Neuronal stem cell (in vitro differentiated cells): ENCODE data around the gene ADRA2B.
"Not testable (repeated sequence)": the region's sequence is repeated elsewhere in the genome, so short reads cannot be mapped to it uniquely, and the experiment has no call there.

Experiments
- DNase-seq: peaks from one replicate; pipeline ENCODE4 v3.0.0-alpha.2; 2013; ENCODE audit warnings: low spot score
- H2AFZ ChIP-seq: one replicate; pipeline ENCODE4 v1.6.1; 2013; ENCODE audit warnings: mild to moderate bottlenecking, low read length, inconsistent platforms
- H2AK5ac ChIP-seq: 2 replicates; pipeline ENCODE4 v1.6.1; 2013; ENCODE audit warnings: low read depth, mild to moderate bottlenecking, inconsistent platforms, low read length, moderate library complexity, mixed read lengths
- H2BK120ac ChIP-seq: 2 replicates; pipeline ENCODE4 v1.6.1; 2013; ENCODE audit warnings: low read depth, mild to moderate bottlenecking, inconsistent platforms, low read length, moderate library complexity, mixed read lengths
- H2BK12ac ChIP-seq: one replicate; pipeline ENCODE4 v1.6.1; 2013; ENCODE audit warnings: low read length, inconsistent platforms
- H2BK15ac ChIP-seq: 2 replicates; pipeline ENCODE4 v1.6.1; 2013; ENCODE audit warnings: mild to moderate bottlenecking, low read length, inconsistent platforms, mixed read lengths
- H2BK5ac ChIP-seq: one replicate; pipeline ENCODE4 v1.6.1; 2013; ENCODE audit warnings: inconsistent platforms, mild to moderate bottlenecking, low read length, moderate library complexity
- H3K14ac ChIP-seq: one replicate; pipeline ENCODE4 v1.6.1; 2013; ENCODE audit warnings: low read length, inconsistent platforms
- H3K18ac ChIP-seq: 2 replicates; pipeline ENCODE4 v1.6.1; 2013; ENCODE audit warnings: low read length, inconsistent platforms
- H3K23ac ChIP-seq: 2 replicates; pipeline ENCODE4 v1.6.1; 2013; ENCODE audit warnings: low read depth, mild to moderate bottlenecking, mixed read lengths, low read length, inconsistent platforms; ENCODE audit not compliant: poor library complexity
- H3K27ac ChIP-seq: replicated peaks from 3 replicates; pipeline ENCODE4 v1.5.1; 2013; ENCODE audit warnings: low read length, inconsistent platforms
- H3K27me3 ChIP-seq, 3 experiments: 2 replicates each; pipeline ENCODE4 v1.6.1; 2013; ENCODE audit warnings: low read length in 3 of 3, mild to moderate bottlenecking in 2 of 3, inconsistent platforms in 1 of 3, low read depth in 1 of 3, mixed read lengths in 1 of 3, moderate library complexity in 1 of 3; ENCODE audit not compliant: control insufficient read depth in 3 of 3, insufficient read depth in 3 of 3
- H3K36me3 ChIP-seq, 2 donors: replicated peaks in 1 of 2; 2 replicates each; pipeline ENCODE4 v1.6.1; 2013; ENCODE audit warnings: low read length in 2 of 2; ENCODE audit not compliant: control insufficient read depth in 2 of 2, insufficient read depth in 2 of 2
- H3K4ac ChIP-seq: 2 replicates; pipeline ENCODE4 v1.6.1; 2013; ENCODE audit warnings: inconsistent platforms, mild to moderate bottlenecking, low read length, moderate library complexity
- H3K4me1 ChIP-seq, 2 donors: 1 replicate in 1 of 2; 2 replicates in 1 of 2; pipeline ENCODE4 v1.6.1; 2013; ENCODE audit warnings: low read length in 2 of 2, low read depth in 1 of 2; ENCODE audit not compliant: control insufficient read depth in 2 of 2, insufficient read depth in 1 of 2
- H3K4me2 ChIP-seq: one replicate; pipeline ENCODE4 v1.6.1; 2013; ENCODE audit warnings: mild to moderate bottlenecking, low read length, inconsistent platforms; ENCODE audit not compliant: insufficient read depth, poor library complexity, severe bottlenecking
- H3K4me3 ChIP-seq, 2 donors: 2 replicates each; pipeline ENCODE4 v1.5.1; 2013; ENCODE audit warnings: low read length in 2 of 2, mild to moderate bottlenecking in 2 of 2, inconsistent platforms in 1 of 2, moderate library complexity in 1 of 2
- H3K79me1 ChIP-seq: one replicate; pipeline ENCODE4 v1.6.1; 2013; ENCODE audit warnings: low read depth, mild to moderate bottlenecking, inconsistent platforms, low read length, moderate library complexity
- H3K9ac ChIP-seq: one replicate; pipeline ENCODE4 v1.6.1; 2013; ENCODE audit warnings: mild to moderate bottlenecking, low read depth, low read length, inconsistent platforms; ENCODE audit not compliant: poor library complexity
- H3K9me3 ChIP-seq, 2 donors: replicated peaks in 1 of 2; 2 replicates each; pipeline versions ENCODE3 to v1.6.1; 2013; ENCODE audit warnings: low read length in 2 of 2, mild to moderate bottlenecking in 2 of 2, inconsistent platforms in 1 of 2, low read depth in 1 of 2, mixed read lengths in 1 of 2, moderate library complexity in 1 of 2; ENCODE audit not compliant: control insufficient read depth in 2 of 2, insufficient read depth in 1 of 2
- H4K8ac ChIP-seq: one replicate; pipeline ENCODE4 v1.6.1; 2013; ENCODE audit warnings: low read depth, mild to moderate bottlenecking, inconsistent platforms, low read length, moderate library complexity
- H4K91ac ChIP-seq: one replicate; pipeline ENCODE4 v1.6.1; 2013; ENCODE audit warnings: low read length, low read depth, mild to moderate bottlenecking, inconsistent platforms; ENCODE audit not compliant: poor library complexity
- WGBS, 2 donors: extraction: QIAGEN DNeasy Blood & Tissue Kit; methylation state at CpG; one replicate each; pipeline ENCODE4 v1.1.7; 2013; ENCODE audit warnings: missing lambda C conversion rate in 2 of 2, mixed read lengths in 1 of 2; ENCODE audit not compliant: insufficient read length in 2 of 2, insufficient replicate concordance in 1 of 2; ENCODE audit errors: extremely low coverage in 2 of 2; 5-methylcytosine and 5-hydroxymethylcytosine counted together

The ADRA2B gene

DNA sequence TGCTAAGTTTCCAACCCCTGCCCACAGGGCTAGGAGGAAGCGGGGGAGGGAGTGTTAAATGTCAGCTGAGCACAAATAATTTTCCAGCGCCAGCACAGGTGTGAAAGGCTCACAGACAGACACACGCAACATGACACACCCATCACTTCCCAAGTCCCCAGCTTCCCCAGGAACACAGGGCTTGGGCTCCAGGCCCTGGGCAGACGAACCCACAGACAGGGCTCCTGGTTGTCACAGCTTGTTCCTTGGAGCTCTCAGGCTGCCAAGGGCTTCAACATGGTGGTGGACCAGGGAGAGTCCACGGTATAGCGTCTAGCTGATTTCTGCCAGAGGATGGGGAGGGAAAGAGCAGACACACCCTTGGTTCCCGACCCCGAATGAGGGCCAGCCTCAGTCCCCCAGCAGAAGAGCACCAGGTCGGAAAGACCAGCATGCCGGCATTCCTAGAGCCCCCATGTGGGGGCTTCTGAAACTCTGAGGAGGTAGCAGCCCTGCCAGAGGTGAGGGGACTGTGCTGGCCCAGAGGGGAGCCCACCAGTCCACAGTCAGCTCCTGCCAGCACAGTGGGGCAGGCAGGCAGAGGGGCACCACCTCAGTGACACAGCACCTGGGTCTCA is 27.0 kb upstream of the ADRA2B start:
- no peak overlapping the region for H2AFZ ChIP-seq
- no peak overlapping the region for H2BK5ac ChIP-seq
- H3K4me1 ChIP-seq: peaks cover 14% of the 10 kb centered on the region in 2 donors
- no peak overlapping the region for H3K23ac ChIP-seq
- peaks cover 6 to 71% (median 29%) of the 10 kb centered on the region in 3 experiments for H3K27me3 ChIP-seq
- H3K79me1 ChIP-seq: peaks cover 4% of the 10 kb centered on the region
- no peak overlapping the region for H3K27ac ChIP-seq
- no peak overlapping the region for H3K4me3 ChIP-seq
- no peak overlapping the region for H3K4ac ChIP-seq
- H3K9ac ChIP-seq: no peak overlapping the region
- no peak overlapping the region for H2BK15ac ChIP-seq
- peak overlapping the region; percentile 60 for H2BK12ac ChIP-seq
- no peak overlapping the region for H3K4me2 ChIP-seq
- H3K36me3 ChIP-seq: no peaks in the 10 kb centered on the region
- H3K14ac ChIP-seq: no peak overlapping the region
- H2BK120ac ChIP-seq: no peak overlapping the region
- H4K91ac ChIP-seq: no peak overlapping the region
- H2AK5ac ChIP-seq: peak overlapping the region; percentile 2
- peak overlapping the region; percentile 45 for H3K18ac ChIP-seq
- H3K9me3 ChIP-seq: no peaks in the 10 kb centered on the region
- no peak for DNase-seq
- no peak overlapping the region for H4K8ac ChIP-seq
- WGBS, 2 donors: no CpG with 5 or more reads among the region's 10 CpGs

DNA sequence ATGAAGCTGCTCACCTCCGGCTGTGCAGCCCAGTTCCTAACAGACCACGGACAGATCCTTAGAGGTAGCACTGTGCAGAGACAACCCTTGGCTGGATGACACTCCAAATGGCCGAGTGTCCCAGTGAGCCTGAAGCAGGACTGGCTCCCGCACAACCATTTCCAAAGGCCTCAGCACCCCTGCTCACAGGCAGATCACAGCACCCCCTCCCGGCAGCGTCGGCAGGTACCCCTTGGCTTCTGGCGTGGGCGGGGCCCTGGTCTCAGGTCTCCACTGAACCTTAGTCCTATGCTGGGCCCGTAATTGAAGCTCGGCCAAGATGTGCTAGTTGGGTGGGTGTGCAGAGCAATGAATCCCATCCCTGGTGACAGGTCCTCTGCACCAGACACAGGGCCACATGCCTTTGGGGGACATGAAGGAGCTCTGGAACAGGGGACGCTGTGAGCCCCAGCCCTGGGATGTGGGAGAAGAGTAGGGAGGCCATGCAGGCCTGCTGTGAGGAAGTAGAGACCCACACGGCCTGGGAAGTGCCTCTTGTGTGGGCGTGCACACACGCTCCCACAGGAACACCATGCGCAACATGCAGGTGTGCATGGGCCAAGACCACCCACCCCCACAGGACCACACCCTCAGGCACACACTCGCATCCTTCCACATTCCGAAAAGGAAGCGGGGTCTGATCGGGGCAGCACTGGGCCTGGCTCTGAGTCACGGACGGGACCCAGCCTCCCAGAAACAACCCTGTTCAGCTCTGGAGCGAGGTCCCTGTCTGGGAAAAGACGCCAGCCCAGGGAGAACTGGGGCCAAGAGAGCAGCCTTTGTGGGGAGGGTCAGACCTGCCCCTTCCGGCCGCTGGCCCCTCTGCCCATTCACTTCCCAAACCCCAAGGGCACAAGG is 26.1 kb upstream of the ADRA2B start:
- H3K79me1 ChIP-seq: peaks cover 4% of the 10 kb centered on the region
- H3K9me3 ChIP-seq: no peaks in the 10 kb centered on the region
- no CpG with 5 or more reads among the region's 26 CpGs for WGBS, 2 donors
- H2BK15ac ChIP-seq: peak overlapping the region; percentile 27
- H2BK120ac ChIP-seq: no peak overlapping the region
- no peak overlapping the region for H3K9ac ChIP-seq
- no peak overlapping the region for H3K4me2 ChIP-seq
- H3K18ac ChIP-seq: peak overlapping the region; percentile 24
- H3K27ac ChIP-seq: no peak overlapping the region
- no peak overlapping the region for H2BK12ac ChIP-seq
- H3K23ac ChIP-seq: no peak overlapping the region
- H4K8ac ChIP-seq: no peak overlapping the region
- peaks cover 8 to 10% of the 10 kb centered on the region in 2 donors for H3K4me1 ChIP-seq
- H4K91ac ChIP-seq: no peak overlapping the region
- no peak overlapping the region for H2BK5ac ChIP-seq
- H2AFZ ChIP-seq: no peak overlapping the region
- no peak overlapping the region for H3K4me3 ChIP-seq
- no peak for DNase-seq
- no peaks in the 10 kb centered on the region for H3K36me3 ChIP-seq
- H3K14ac ChIP-seq: no peak overlapping the region
- H3K4ac ChIP-seq: no peak overlapping the region
- H2AK5ac ChIP-seq: peak overlapping the region; percentile 18
- H3K27me3 ChIP-seq: peaks cover 6 to 69% (median 29%) of the 10 kb centered on the region in 3 experiments

DNA sequence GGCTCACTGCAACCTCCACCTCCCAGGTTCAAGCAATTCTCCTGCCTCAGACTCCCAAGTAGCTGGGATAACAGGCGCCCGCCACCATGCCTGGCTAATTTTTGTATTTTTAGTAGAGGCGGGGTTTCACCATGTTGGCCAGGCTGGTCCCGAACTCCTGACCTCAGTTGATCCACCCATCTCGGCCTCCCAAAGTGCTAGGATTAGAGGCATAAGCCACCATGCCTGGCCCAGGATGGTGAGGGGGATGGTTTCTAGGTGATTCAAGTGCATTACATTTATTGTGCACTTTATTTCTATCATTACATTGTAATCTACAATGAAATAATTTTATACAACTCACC is 25.2 kb upstream of the ADRA2B start:
- H3K79me1 ChIP-seq, H2AFZ ChIP-seq, DNase-seq, H4K8ac ChIP-seq, H3K4me2 ChIP-seq, H3K27ac ChIP-seq, H3K14ac ChIP-seq, H2BK120ac ChIP-seq, H3K18ac ChIP-seq, H3K4ac ChIP-seq, H3K9me3 ChIP-seq, H2BK5ac ChIP-seq, H3K36me3 ChIP-seq, H4K91ac ChIP-seq, H2BK12ac ChIP-seq, H2AK5ac ChIP-seq, H3K23ac ChIP-seq, H2BK15ac ChIP-seq, H3K9ac ChIP-seq, H3K4me3 ChIP-seq: not testable (repeated sequence)
- peaks cover 6 to 65% (median 24%) of the 10 kb centered on the region in 3 experiments for H3K27me3 ChIP-seq
- H3K4me1 ChIP-seq: peaks cover 4 to 10% of the 10 kb centered on the region in 2 donors
- WGBS, 2 donors: no CpG with 5 or more reads among the region's 5 CpGs

DNA sequence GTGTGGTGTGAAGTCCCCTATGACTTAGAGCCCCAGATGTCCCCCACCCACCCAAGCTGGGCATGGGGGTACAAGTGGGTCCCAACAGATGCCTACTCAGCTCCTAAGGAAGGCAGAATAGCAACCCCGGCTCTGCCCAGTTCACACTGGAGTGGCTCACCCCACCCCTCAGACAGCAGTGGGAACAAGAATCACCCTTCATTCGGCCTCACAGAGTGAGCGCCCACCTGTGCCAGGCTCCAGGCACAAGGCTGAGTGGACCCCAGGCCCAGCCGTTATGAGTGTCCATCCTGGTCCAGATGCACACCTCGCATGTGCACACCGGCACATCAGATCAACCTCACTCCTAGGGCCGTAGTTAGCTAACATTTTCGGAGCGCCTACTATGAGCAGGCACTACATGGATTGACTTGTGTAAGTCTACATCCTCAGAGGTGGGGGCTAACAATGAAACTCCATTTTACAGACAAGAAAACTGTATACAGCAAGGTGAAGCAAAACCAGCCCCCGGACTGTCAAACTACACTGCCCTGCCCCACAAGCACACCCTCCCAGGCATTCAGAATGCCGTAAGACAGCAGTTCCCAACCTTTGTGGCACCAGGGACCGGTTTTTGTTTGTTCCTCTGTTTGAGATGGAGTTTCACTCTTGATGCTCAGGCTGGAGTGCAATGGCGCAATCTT is 24.7 kb upstream of the ADRA2B start:
- peaks cover 2 to 10% of the 10 kb centered on the region in 2 donors for H3K4me1 ChIP-seq
- H2BK15ac ChIP-seq: no peak overlapping the region
- H3K9me3 ChIP-seq: no peaks in the 10 kb centered on the region
- no peak overlapping the region for H2AFZ ChIP-seq
- no peak overlapping the region for H2BK12ac ChIP-seq
- no peaks in the 10 kb centered on the region for H3K36me3 ChIP-seq
- no peak overlapping the region for H2BK120ac ChIP-seq
- H2BK5ac ChIP-seq: no peak overlapping the region
- no peak overlapping the region for H3K4me3 ChIP-seq
- no peak overlapping the region for H3K27ac ChIP-seq
- no peak overlapping the region for H3K14ac ChIP-seq
- peak overlapping the region; percentile 70 for H2AK5ac ChIP-seq
- no peak for DNase-seq
- H3K9ac ChIP-seq: no peak overlapping the region
- no peak overlapping the region for H4K8ac ChIP-seq
- no CpG with 5 or more reads among the region's 13 CpGs for WGBS, 2 donors
- H3K27me3 ChIP-seq: peaks cover 6 to 65% (median 21%) of the 10 kb centered on the region in 3 experiments
- peaks cover 4% of the 10 kb centered on the region for H3K79me1 ChIP-seq
- H3K4me2 ChIP-seq: no peak overlapping the region
- H3K18ac ChIP-seq: peak overlapping the region; percentile 38
- H3K4ac ChIP-seq: no peak overlapping the region
- peak overlapping the region; percentile 25 for H3K23ac ChIP-seq
- H4K91ac ChIP-seq: no peak overlapping the region
